ENCODE data around the gene MTFP1. TPM values are rescaled to one million over a fixed set of nuclear protein-coding genes. Genes with fewer than 3 reads are reported as not detected.
"Not testable (repeated sequence)": the region's sequence is repeated elsewhere in the genome, so short reads cannot be mapped to it uniquely, and the experiment has no call there.

The MTFP1 gene
- polyA plus RNA-seq, 6 donors from 2014 or later, result 2.6 to 18.0 (median 13.2) TPM

GRCh38 chr22:30455075-30455840 lies 29.7 kb downstream of the MTFP1 start:
- no peak for ATAC-seq (ENCODE audit: low read depth in 2 of 2)
- Mint-ChIP-seq H3K27me3 (peaks cover 21 to 46% (median 36%) of the 10 kb centered on the region in 3 donors), H3K9me3 (peaks cover 0 to 4% (median 0%) of the 10 kb centered on the region in 7 donors), H3K4me1 (no peaks in the 10 kb centered on the region), H3K4me3 (no peak overlapping the region), H3K36me3 (peaks cover 0 to 4% of the 10 kb centered on the region in 2 donors), H3K27ac (no peak overlapping the region)
- no peak for DNase-seq

DNA sequence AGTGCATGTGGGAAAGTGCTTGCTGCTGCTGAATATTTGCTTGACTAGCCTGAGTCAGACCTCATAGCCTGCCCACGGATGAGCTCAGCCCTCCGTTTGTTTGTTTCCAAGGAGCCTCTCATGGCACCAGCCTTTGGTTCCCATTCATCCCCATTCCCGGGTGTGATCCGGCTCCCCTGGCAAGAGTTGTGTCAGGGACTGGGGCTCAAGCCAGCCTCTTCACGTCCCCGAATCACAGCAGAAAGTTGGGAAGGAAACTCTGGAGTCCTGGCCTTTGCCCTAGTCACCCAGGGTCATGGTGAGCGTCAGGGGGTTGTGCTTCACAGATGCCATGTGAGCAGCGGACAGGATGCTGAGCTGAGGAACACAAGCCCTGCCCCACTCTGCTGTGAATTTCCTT lies 32.4 kb downstream of the MTFP1 start:
- Mint-ChIP-seq H3K36me3 (peaks cover 0 to 4% of the 10 kb centered on the region in 2 donors), H3K27ac (no peak overlapping the region), H3K4me1 (no peaks in the 10 kb centered on the region), H3K9me3 (peaks cover 0 to 4% (median 0%) of the 10 kb centered on the region in 7 donors), H3K27me3 (peaks cover 18 to 41% (median 28%) of the 10 kb centered on the region in 3 donors), H3K4me3 (no peak overlapping the region)
- DNase-seq (no peak), ATAC-seq (ENCODE audit: low read depth in 2 of 2) (no peak)

DNA sequence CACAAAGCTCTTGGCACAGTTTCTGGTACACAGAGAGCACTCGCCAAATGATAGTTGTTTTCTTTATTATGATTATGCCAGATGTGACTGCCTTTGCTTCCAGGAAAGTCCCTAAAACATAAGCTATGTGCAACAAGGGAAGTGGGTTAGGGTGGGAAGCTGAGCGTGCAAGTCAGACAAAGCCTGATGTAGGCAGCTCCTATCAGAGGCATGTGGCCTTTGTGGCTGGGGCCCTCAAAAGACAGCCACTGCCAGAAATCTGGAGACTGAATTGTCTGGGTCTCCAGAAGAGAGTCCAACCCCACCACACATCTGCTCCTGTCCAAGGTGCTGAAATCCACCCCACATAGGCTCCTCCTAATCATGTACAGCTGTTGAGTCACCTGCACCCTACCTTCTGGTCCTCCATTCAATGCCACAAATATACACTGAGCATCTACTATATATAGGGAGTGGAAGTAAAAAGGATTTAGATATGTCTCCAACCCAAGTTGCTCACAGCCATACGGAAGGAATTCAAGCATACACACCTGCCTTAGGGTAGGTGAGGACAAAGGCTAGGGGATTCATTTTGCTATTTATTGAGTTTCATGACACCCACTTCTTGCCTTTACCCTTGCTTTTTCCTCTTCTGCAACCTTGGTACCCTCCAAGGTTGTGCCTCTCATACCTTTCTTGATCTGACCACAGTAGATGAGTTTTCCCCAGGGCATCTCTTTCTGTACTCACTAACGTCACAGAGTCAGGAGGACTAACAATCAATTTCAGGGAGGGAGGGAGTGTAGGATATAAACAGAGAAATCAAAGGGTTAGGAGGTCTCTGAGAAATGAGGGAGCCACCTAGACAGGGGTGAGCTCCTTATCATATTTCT lies 33.8 kb downstream of the MTFP1 start:
- Mint-ChIP-seq H3K27me3 (peaks cover 18 to 40% (median 33%) of the 10 kb centered on the region in 3 donors), H3K4me3 (no peak overlapping the region), H3K27ac (peak overlapping the region in 1 of 6 donors; percentile 79), H3K4me1 (no peaks in the 10 kb centered on the region), H3K9me3 (peaks cover 0 to 4% (median 0%) of the 10 kb centered on the region in 7 donors), H3K36me3 (peaks cover 0 to 4% of the 10 kb centered on the region in 2 donors)
- peak in 1 of 2 donors; percentile 65 for ATAC-seq (ENCODE audit: low read depth in 2 of 2)
- no peak for DNase-seq

DNA sequence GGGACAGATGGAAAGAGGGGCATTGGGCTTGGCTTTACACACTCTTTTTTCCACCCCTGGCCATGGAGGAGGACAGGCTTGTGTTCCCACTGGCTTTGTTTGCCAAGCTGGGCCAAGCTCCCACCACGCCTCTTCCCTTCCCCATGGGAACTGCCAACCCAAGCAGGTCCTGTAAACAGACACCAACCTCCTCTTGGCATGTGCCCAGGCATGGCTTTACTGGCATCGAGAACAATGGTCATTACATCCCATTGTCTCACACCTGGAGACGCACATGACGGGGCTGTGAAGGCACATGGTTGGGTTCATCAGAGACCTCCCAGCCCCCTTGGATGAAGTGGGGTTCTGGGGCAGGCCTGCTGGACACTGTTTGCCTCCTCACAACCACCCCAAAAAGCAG lies 34.6 kb downstream of the MTFP1 start:
- Mint-ChIP-seq H3K27ac (no peak overlapping the region), H3K9me3 (peaks cover 0 to 9% (median 2%) of the 10 kb centered on the region in 7 donors), H3K4me3 (no peak overlapping the region), H3K27me3 (peaks cover 23 to 47% (median 39%) of the 10 kb centered on the region in 3 donors), H3K36me3 (peaks cover 4 to 6% of the 10 kb centered on the region in 2 donors), H3K4me1 (no peaks in the 10 kb centered on the region)
- DNase-seq, result no peak
- ATAC-seq (ENCODE audit: low read depth in 2 of 2), result no peak

- ATAC-seq (ENCODE audit: low read depth in 2 of 2); H3K4me3 Mint-ChIP-seq; H3K4me1 Mint-ChIP-seq; DNase-seq; H3K27ac Mint-ChIP-seq: not testable (repeated sequence)
- Mint-ChIP-seq H3K9me3 (peaks cover 0 to 13% (median 2%) of the 10 kb centered on the region in 7 donors), H3K36me3 (peaks cover 4 to 10% of the 10 kb centered on the region in 2 donors), H3K27me3 (peaks cover 25 to 52% (median 40%) of the 10 kb centered on the region in 3 donors)
These were observed 35.0 kb downstream of the MTFP1 start for GRCh38 chr22:30460555-30460954.

DNA sequence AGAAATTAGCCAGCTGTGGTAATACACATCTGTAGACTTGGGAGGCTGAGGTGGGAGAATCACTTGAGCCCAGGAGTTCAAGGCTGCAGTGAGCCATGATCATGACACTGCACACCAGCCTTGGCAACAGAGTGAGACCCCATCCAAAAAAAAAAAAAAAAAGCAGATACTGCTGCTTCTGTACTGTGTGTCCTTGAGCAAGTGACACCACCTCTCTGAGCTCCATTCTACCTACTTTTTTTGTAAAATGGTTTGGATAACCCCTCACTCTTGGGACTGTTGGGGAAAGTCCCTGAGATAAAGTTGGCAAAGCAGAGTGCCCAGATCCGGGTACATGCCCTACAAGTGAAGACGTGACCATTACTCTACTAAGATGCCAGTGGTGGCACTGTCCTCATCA lies 43.6 kb downstream of the MTFP1 start:
- Mint-ChIP-seq H3K9me3 (peaks cover 0 to 12% (median 0%) of the 10 kb centered on the region in 7 donors), H3K36me3 (peaks cover 0 to 14% of the 10 kb centered on the region in 2 donors), H3K27me3 (peaks cover 29 to 72% (median 60%) of the 10 kb centered on the region in 3 donors), H3K4me3 (no peak overlapping the region), H3K4me1 (no peaks in the 10 kb centered on the region), H3K27ac (no peak overlapping the region)
- DNase-seq (no peak), ATAC-seq (ENCODE audit: low read depth in 2 of 2) (no peak)

GRCh38 chr22:30470655-30471054 lies 45.1 kb downstream of the MTFP1 start:
- DNase-seq (no peak), ATAC-seq (ENCODE audit: low read depth in 2 of 2) (no peak)
- H3K9me3 Mint-ChIP-seq, result peaks cover 0 to 3% (median 0%) of the 10 kb centered on the region in 7 donors
- no peaks in the 10 kb centered on the region for H3K4me1 Mint-ChIP-seq
- no peak overlapping the region for H3K27ac Mint-ChIP-seq
- H3K4me3 Mint-ChIP-seq, result no peak overlapping the region
- peaks cover 0 to 2% of the 10 kb centered on the region in 2 donors for H3K36me3 Mint-ChIP-seq
- peaks cover 20 to 63% (median 57%) of the 10 kb centered on the region in 3 donors for H3K27me3 Mint-ChIP-seq

GRCh38 chr22:30471616-30472318 lies 46.2 kb downstream of the MTFP1 start, which contains the start of gene SEC14L3:
SEC14L3 (minus strand) TSS chr22:30472017; CDS start chr22:30471958, 59 bp downstream.
- peak within 1 kb of the TSS in 1 of 6 donors; percentile 49 for H3K27ac Mint-ChIP-seq
- no peaks in the 10 kb centered on the region for H3K36me3 Mint-ChIP-seq
- H3K4me1 Mint-ChIP-seq, result no peaks in the 10 kb centered on the region
- no peaks in the 10 kb centered on the region for H3K9me3 Mint-ChIP-seq
- no peak within 1 kb of the TSS for H3K4me3 Mint-ChIP-seq
- H3K27me3 Mint-ChIP-seq, result peaks cover 16 to 59% (median 53%) of the 10 kb centered on the region in 3 donors
- DNase-seq, result no peak
- ATAC-seq (ENCODE audit: low read depth in 2 of 2), result no peak

GRCh38 chr22:30472994-30473720 lies 47.6 kb downstream of the MTFP1 start:
- no peak for DNase-seq
- H3K4me3 Mint-ChIP-seq, result no peak overlapping the region
- no peaks in the 10 kb centered on the region for H3K36me3 Mint-ChIP-seq
- H3K4me1 Mint-ChIP-seq, result no peaks in the 10 kb centered on the region
- H3K9me3 Mint-ChIP-seq, result no peaks in the 10 kb centered on the region
- no peak overlapping the region for H3K27ac Mint-ChIP-seq
- H3K27me3 Mint-ChIP-seq, result peaks cover 21 to 63% (median 52%) of the 10 kb centered on the region in 3 donors
- ATAC-seq (ENCODE audit: low read depth in 2 of 2), result no peak

DNA sequence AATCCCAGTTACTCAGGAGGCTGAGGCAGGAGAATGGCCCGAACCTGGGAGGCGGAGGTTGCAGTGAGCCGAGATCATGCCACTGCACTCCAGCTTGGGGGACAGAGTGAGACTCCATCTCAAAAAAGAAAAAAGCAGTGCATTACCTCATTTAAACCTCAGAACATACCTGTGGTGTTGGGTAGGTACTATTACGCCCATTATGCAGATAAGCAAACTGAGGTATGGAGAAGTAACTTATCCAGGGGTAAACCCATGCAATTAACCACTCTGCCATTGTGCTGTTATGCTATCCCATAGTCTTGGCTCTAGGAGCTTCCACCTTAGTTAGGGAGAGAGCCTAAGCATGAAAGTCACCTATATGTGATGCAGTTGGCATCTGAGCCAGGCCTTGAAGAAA lies 48.6 kb downstream of the MTFP1 start:
- DNase-seq (no peak), ATAC-seq (ENCODE audit: low read depth in 2 of 2) (no peak)
- H3K27ac Mint-ChIP-seq, result peak overlapping the region in 1 of 6 donors; percentile 3
- peaks cover 21 to 53% (median 43%) of the 10 kb centered on the region in 3 donors for H3K27me3 Mint-ChIP-seq
- no peaks in the 10 kb centered on the region for H3K4me1 Mint-ChIP-seq
- H3K4me3 Mint-ChIP-seq, result no peak overlapping the region
- H3K9me3 Mint-ChIP-seq, result no peaks in the 10 kb centered on the region
- H3K36me3 Mint-ChIP-seq, result no peaks in the 10 kb centered on the region

DNA sequence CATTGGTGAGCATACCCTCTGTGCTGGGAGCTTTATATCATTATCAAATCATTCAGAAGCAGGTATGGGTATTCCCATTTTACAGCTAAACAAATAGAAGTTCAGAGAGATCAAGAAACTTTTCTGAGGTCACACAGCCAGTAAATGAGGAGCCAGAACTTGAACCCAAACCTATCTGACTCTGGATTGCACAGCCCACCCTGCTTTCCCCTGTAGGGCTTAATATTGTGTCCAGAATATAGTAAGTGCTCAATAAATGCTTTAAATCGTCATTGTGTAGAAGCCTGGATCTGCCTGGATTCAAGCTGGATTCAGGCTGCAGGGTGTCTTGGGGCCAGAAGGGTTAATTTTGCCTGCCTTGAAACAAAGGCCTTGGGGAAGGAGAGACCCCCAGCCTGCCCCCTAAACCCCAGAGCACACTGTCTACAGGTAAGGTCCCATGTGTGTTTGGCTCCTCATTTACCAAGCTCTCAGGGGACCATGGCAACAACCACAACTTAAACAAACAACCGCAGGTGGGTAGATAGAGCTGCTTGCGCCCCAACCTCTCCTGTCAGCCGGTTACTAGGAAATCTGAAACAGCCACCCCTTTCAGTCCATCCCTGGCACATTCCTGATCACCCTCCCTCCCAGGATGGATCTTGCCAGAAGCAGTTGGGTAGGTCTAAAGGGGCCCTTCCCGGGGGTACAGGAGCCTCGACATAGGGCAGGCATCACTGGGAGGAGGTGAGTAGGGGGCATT lies 49.3 kb downstream of the MTFP1 start:
- no peak overlapping the region for H3K4me3 Mint-ChIP-seq
- DNase-seq (no peak), ATAC-seq (ENCODE audit: low read depth in 2 of 2) (no peak)
- H3K4me1 Mint-ChIP-seq, result no peaks in the 10 kb centered on the region
- H3K27ac Mint-ChIP-seq, result no peak overlapping the region
- H3K27me3 Mint-ChIP-seq, result peaks cover 21 to 51% (median 41%) of the 10 kb centered on the region in 3 donors
- no peaks in the 10 kb centered on the region for H3K9me3 Mint-ChIP-seq
- no peaks in the 10 kb centered on the region for H3K36me3 Mint-ChIP-seq
